Gastroesophageal sphincter (tissue), 3 donors: ENCODE data around the gene CTTNBP2.

Experiments
- EP300 ChIP-seq: sonication (generic); formaldehyde crosslinking; IDR thresholded peaks from one replicate; pipeline ENCODE4 v1.6.1; 2017; ENCODE audit warnings: antibody characterized with exemption, mild to moderate bottlenecking
- POLR2A ChIP-seq, 2 donors: fragments of 450-650 bp; IDR thresholded peaks; one replicate each; pipeline ENCODE4 v1.6.1; 2017; ENCODE audit warnings: antibody characterized with exemption in 2 of 2, mild to moderate bottlenecking in 2 of 2, moderate library complexity in 1 of 2
- POLR2AphosphoS5 ChIP-seq: sonication (generic); formaldehyde crosslinking; IDR thresholded peaks from one replicate; pipeline ENCODE4 v1.6.1; 2017; ENCODE audit warnings: antibody characterized with exemption
- TF ChIP-seq, protein P1 (sequence below), 4 experiments: fragments of 200-600 bp in 2 of 4; fragments of 450-650 bp in 2 of 4; sonication (generic) in 1 of 4; IDR thresholded peaks; one replicate each; pipeline ENCODE4 v1.5.1; 2017 to 2019; ENCODE audit warnings: antibody characterized with exemption in 4 of 4, mild to moderate bottlenecking in 2 of 4, moderate library complexity in 2 of 4

GRCh38 chr7:117796889-117797288 lies 76.4 kb downstream of the CTTNBP2 start:
- no peak for TF ChIP-seq POLR2AphosphoS5
- TF ChIP-seq, protein P1, sequence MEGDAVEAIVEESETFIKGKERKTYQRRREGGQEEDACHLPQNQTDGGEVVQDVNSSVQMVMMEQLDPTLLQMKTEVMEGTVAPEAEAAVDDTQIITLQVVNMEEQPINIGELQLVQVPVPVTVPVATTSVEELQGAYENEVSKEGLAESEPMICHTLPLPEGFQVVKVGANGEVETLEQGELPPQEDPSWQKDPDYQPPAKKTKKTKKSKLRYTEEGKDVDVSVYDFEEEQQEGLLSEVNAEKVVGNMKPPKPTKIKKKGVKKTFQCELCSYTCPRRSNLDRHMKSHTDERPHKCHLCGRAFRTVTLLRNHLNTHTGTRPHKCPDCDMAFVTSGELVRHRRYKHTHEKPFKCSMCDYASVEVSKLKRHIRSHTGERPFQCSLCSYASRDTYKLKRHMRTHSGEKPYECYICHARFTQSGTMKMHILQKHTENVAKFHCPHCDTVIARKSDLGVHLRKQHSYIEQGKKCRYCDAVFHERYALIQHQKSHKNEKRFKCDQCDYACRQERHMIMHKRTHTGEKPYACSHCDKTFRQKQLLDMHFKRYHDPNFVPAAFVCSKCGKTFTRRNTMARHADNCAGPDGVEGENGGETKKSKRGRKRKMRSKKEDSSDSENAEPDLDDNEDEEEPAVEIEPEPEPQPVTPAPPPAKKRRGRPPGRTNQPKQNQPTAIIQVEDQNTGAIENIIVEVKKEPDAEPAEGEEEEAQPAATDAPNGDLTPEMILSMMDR (IDR thresholded peaks at IDR 0.05): no peak
- no peak for TF ChIP-seq EP300
- no peak for TF ChIP-seq POLR2A (IDR thresholded peaks at IDR 0.05)
